SJSA1 (cell line): ENCODE measurements around the gene RAB36. TPM values are rescaled to one million over a fixed set of nuclear protein-coding genes. Genes with fewer than 3 reads are reported as not detected.

Source experiments
- DNase-seq, 2 experiments: peaks; one replicate each; pipeline ENCODE4 v3.0.0-alpha.2; 2015 to 2020; ENCODE audit warnings: low spot score in 2 of 2, low read depth in 1 of 2
- H3K27ac ChIP-seq: fragments of 250-450 bp; sonication (Bioruptor Pico); 2 replicates; pipeline ENCODE4 v1.5.1; 2020; ENCODE audit warnings: mild to moderate bottlenecking, moderate library complexity
- H3K27me3 ChIP-seq: fragments of 250-450 bp; sonication (Bioruptor Pico); replicated peaks from 2 replicates; pipeline ENCODE4 v1.5.1; 2020; ENCODE audit warnings: mild to moderate bottlenecking, moderate library complexity
- H3K36me3 ChIP-seq: fragments of 250-450 bp; sonication (Bioruptor Pico); 2 replicates; pipeline ENCODE4 v1.5.1; 2020; ENCODE audit warnings: mild to moderate bottlenecking
- H3K4me1 ChIP-seq: fragments of 250-450 bp; sonication (Bioruptor Pico); replicated peaks from 2 replicates; pipeline ENCODE4 v1.6.1; 2021; ENCODE audit warnings: mild to moderate bottlenecking
- H3K4me3 ChIP-seq: fragments of 250-450 bp; sonication (Bioruptor Pico); 2 replicates; pipeline ENCODE4 v1.5.1; 2020; ENCODE audit warnings: mild to moderate bottlenecking
- H3K9me3 ChIP-seq: fragments of 250-450 bp; sonication (Bioruptor Pico); replicated peaks from 2 replicates; pipeline ENCODE4 v1.5.1; 2020; ENCODE audit warnings: mild to moderate bottlenecking
- total RNA-seq: library from RNA; depleted of rRNA; stranded (reverse); fragments of >200 nt; shearing (Covaris generic); gene quantifications from 2 replicates; pipeline ENCODE4 v1.2.3, GENCODE V29; 2014

RAB36 gene
- total RNA-seq, 1 experiment from 2014 or later = 0.42 TPM

- no peak for DNase-seq
- H3K9me3 ChIP-seq = peaks cover 15% of the 10 kb centered on the region
These were observed 31.4 kb downstream of the RAB36 start for GRCh38 chr22:23176645-23177027.

GRCh38 chr22:23177197-23177596 is 31.9 kb downstream of the RAB36 start:
- Histone ChIP-seq H3K4me3 (no peak overlapping the region), H3K27me3 (no peaks in the 10 kb centered on the region), H3K36me3 (peaks cover 11% of the 10 kb centered on the region), H3K4me1 (peaks cover 32% of the 10 kb centered on the region), H3K27ac (no peak overlapping the region), H3K9me3 (peaks cover 15% of the 10 kb centered on the region)
- no peak for DNase-seq

More at GRCh38 chr22:23176645-23177027, 31.4 kb downstream of the RAB36 start:
- Histone ChIP-seq H3K4me3 (no peak overlapping the region), H3K27ac (no peak overlapping the region), H3K36me3 (peaks cover 5% of the 10 kb centered on the region), H3K4me1 (peaks cover 27% of the 10 kb centered on the region), H3K27me3 (no peaks in the 10 kb centered on the region)

- Histone ChIP-seq H3K27ac (no peak overlapping the region), H3K4me3 (no peak overlapping the region)
- peak; percentile 58 to 67 for DNase-seq
These were observed 33.4 kb downstream of the RAB36 start for GRCh38 chr22:23178512-23179254.

GRCh38 chr22:23179381-23180299 is 34.4 kb downstream of the RAB36 start:
- peak overlapping the region; percentile 76 for H3K4me3 ChIP-seq
- DNase-seq = peak in 1 of 2 experiments; percentile 33
- H3K27ac ChIP-seq = peak overlapping the region; percentile 14; the same call in 1 of the 2 replicates
- H3K36me3 ChIP-seq = peaks cover 28% of the 10 kb centered on the region
- peaks cover 50% of the 10 kb centered on the region for H3K4me1 ChIP-seq
- no peaks in the 10 kb centered on the region for H3K27me3 ChIP-seq
- H3K9me3 ChIP-seq = peaks cover 15% of the 10 kb centered on the region

More at GRCh38 chr22:23178512-23179254, 33.4 kb downstream of the RAB36 start:
- Histone ChIP-seq H3K27me3 (no peaks in the 10 kb centered on the region), H3K4me1 (peaks cover 47% of the 10 kb centered on the region), H3K9me3 (peaks cover 15% of the 10 kb centered on the region), H3K36me3 (peaks cover 24% of the 10 kb centered on the region)

- Histone ChIP-seq H3K4me1 (peaks cover 50% of the 10 kb centered on the region), H3K27ac (peak within 1 kb of the TSS; percentile 14; the same call in 1 of the 2 replicates), H3K36me3 (peaks cover 31% of the 10 kb centered on the region)
These were observed 35.1 kb downstream of the RAB36 start, which contains the start of gene BCR for GRCh38 chr22:23180301-23180892. Gene BCR (plus strand): TSS chr22:23180509. CDS start chr22:23180961, 452 bp downstream.

GRCh38 chr22:23180893-23181720 is 35.8 kb downstream of the RAB36 start:
- no peaks in the 10 kb centered on the region for H3K27me3 ChIP-seq
- no peak for DNase-seq
- peaks cover 8% of the 10 kb centered on the region for H3K9me3 ChIP-seq
- peaks cover 31% of the 10 kb centered on the region for H3K36me3 ChIP-seq
- peak overlapping the region; percentile 76 for H3K4me3 ChIP-seq
- no peak overlapping the region for H3K27ac ChIP-seq
- H3K4me1 ChIP-seq = peaks cover 50% of the 10 kb centered on the region

More at GRCh38 chr22:23180301-23180892, 35.1 kb downstream of the RAB36 start, which contains the start of gene BCR:
- peak; percentile 56 to 64 for DNase-seq
- Histone ChIP-seq H3K9me3 (peaks cover 15% of the 10 kb centered on the region), H3K4me3 (peak within 1 kb of the TSS; percentile 76), H3K27me3 (no peaks in the 10 kb centered on the region)

- Histone ChIP-seq H3K36me3 (peaks cover 35% of the 10 kb centered on the region), H3K27me3 (no peaks in the 10 kb centered on the region), H3K4me1 (peaks cover 50% of the 10 kb centered on the region), H3K9me3 (peaks cover under 1% of the 10 kb centered on the region), H3K4me3 (peak overlapping the region; percentile 76), H3K27ac (no peak overlapping the region)
- DNase-seq = no peak
These were observed 36.5 kb downstream of the RAB36 start for GRCh38 chr22:23181721-23182308.

GRCh38 chr22:23182309-23183060 is 37.2 kb downstream of the RAB36 start:
- DNase-seq = no peak

GRCh38 chr22:23183061-23183698 is 37.9 kb downstream of the RAB36 start:
- H3K4me3 ChIP-seq = peak overlapping the region; percentile 76
- peaks cover 40% of the 10 kb centered on the region for H3K36me3 ChIP-seq
- H3K4me1 ChIP-seq = peaks cover 58% of the 10 kb centered on the region
- no peaks in the 10 kb centered on the region for H3K27me3 ChIP-seq
- no peak overlapping the region for H3K27ac ChIP-seq
- H3K9me3 ChIP-seq = no peaks in the 10 kb centered on the region; the same call in 1 of the 2 replicates
- DNase-seq = peak in 1 of 2 experiments; percentile 69

More at GRCh38 chr22:23182309-23183060, 37.2 kb downstream of the RAB36 start:
- no peaks in the 10 kb centered on the region; the same call in 1 of the 2 replicates for H3K9me3 ChIP-seq
- H3K27ac ChIP-seq = no peak overlapping the region
- peaks cover 35% of the 10 kb centered on the region for H3K36me3 ChIP-seq
- peak overlapping the region; percentile 76 for H3K4me3 ChIP-seq
- peaks cover 51% of the 10 kb centered on the region for H3K4me1 ChIP-seq
- H3K27me3 ChIP-seq = no peaks in the 10 kb centered on the region

- Histone ChIP-seq H3K4me1 (peaks cover 53% of the 10 kb centered on the region), H3K4me3 (no peak overlapping the region), H3K27ac (no peak overlapping the region), H3K27me3 (no peaks in the 10 kb centered on the region), H3K9me3 (no peaks in the 10 kb centered on the region; the same call in 1 of the 2 replicates), H3K36me3 (peaks cover 43% of the 10 kb centered on the region)
- no peak for DNase-seq
These were observed 39.0 kb downstream of the RAB36 start for GRCh38 chr22:23184100-23184763.

- no peak overlapping the region for H3K27ac ChIP-seq
- no peaks in the 10 kb centered on the region for H3K27me3 ChIP-seq
- H3K9me3 ChIP-seq = no peaks in the 10 kb centered on the region; the same call in 1 of the 2 replicates
- H3K4me1 ChIP-seq = peaks cover 48% of the 10 kb centered on the region
- no peak overlapping the region for H3K4me3 ChIP-seq
- no peak for DNase-seq
- peaks cover 48% of the 10 kb centered on the region for H3K36me3 ChIP-seq
These were observed 39.5 kb downstream of the RAB36 start for GRCh38 chr22:23184764-23185113.
